ENCODE measurements around the gene HMGCLL1.

GRCh38 chr6:55474382-55474781 is 104.6 kb downstream of the HMGCLL1 start:
- TF ChIP-seq CTCF (IDR thresholded peaks at IDR 0.05): no peak
- TF ChIP-seq POLR2A (IDR thresholded peaks at IDR 0.05): no peak
- no peak for TF ChIP-seq EP300 (IDR thresholded peaks at IDR 0.05)
